ENCODE results near the gene HCFC1. TPM values are rescaled to one million over a fixed set of nuclear protein-coding genes. Genes with fewer than 3 reads are reported as not detected.
A peak's percentile ranks its signal among the peaks of the same experiment; 100 is the strongest.

HCFC1 gene
- polyA plus RNA-seq, 3 donors: 1.9 to 21.8 (median 3.8) TPM

GRCh38 chrX:153968754-153969124 lies 2.9 kb downstream of the HCFC1 start:
- Mint-ChIP-seq H3K9me3 (peaks cover 0 to 24% (median 8%) of the 10 kb centered on the region in 7 donors), H3K27me3 (ENCODE audit: low read depth in 3 of 3) (peaks cover 0 to 43% (median 0%) of the 10 kb centered on the region in 3 donors), H3K27ac (peak overlapping the region in 5 of 7 donors; percentile 77 to 100 (median 94)), H3K4me3 (peak overlapping the region; percentile 88 to 99), H3K4me1 (peaks cover 43% of the 10 kb centered on the region), H3K36me3 (peaks cover 12 to 31% of the 10 kb centered on the region in 2 donors)
- Histone ChIP-seq H4K20me1 (ENCODE audit: insufficient read depth, low read length) (peaks cover 70% of the 10 kb centered on the region), H3K9ac (ENCODE audit: insufficient read depth, low read length, poor library complexity, severe bottlenecking) (peak overlapping the region; percentile 38), H3K4me1 (ENCODE audit: control insufficient read depth in 1 of 2, insufficient read depth in 2 of 2, low read length in 2 of 2) (peaks cover 46 to 55% of the 10 kb centered on the region in 2 donors), H3K36me3 (replicated peaks in 1 of 2; ENCODE audit: control insufficient read depth in 1 of 2, insufficient read depth in 2 of 2, low read length in 2 of 2) (peaks cover 9 to 18% of the 10 kb centered on the region in 2 donors), H3K4me3 (replicated peaks in 1 of 3; ENCODE audit: low read depth in 2 of 3, low read length in 3 of 3) (peak overlapping the region; percentile 1 to 100 (median 99)), H2AFZ (ENCODE audit: insufficient read depth, low read depth, low read length, poor library complexity, severe bottlenecking) (no peak overlapping the region), H3K9me3 (replicated peaks in 1 of 2; ENCODE audit: control insufficient read depth in 1 of 2, insufficient read depth in 1 of 2, low read length in 2 of 2) (no peaks in the 10 kb centered on the region), H3K79me2 (ENCODE audit: insufficient read depth, low read length) (peaks cover 81% of the 10 kb centered on the region), H3K4me2 (replicated peaks; ENCODE audit: extremely low read depth, low read length, poor library complexity, severe bottlenecking) (peak overlapping the region; percentile 87), H3K27me3 (ENCODE audit: control insufficient read depth in 2 of 2, insufficient read depth in 2 of 2, low read length in 2 of 2) (no peaks in the 10 kb centered on the region), H3K27ac (ENCODE audit: low read depth in 1 of 2, low read length in 2 of 2) (peak overlapping the region; percentile 71 to 78)
- no peak for DNase-seq
- WGBS (ENCODE audit: insufficient coverage): no CpG with 5 or more reads among the region's 12 CpGs
- intact Hi-C loops (cut with micrococcal nuclease): no loop called here
- TF ChIP-seq CTCF (IDR thresholded peaks at IDR 0.05): no peak

- peaks cover 14 to 23% of the 10 kb centered on the region in 2 donors for H3K36me3 ChIP-seq (replicated peaks in 1 of 2; ENCODE audit: control insufficient read depth in 1 of 2, insufficient read depth in 2 of 2, low read length in 2 of 2)
- intact Hi-C loops (cut with micrococcal nuclease): no loop called here
- TF ChIP-seq CTCF (IDR thresholded peaks at IDR 0.05): no peak
- peak overlapping the region; percentile 87 for H3K4me2 ChIP-seq (replicated peaks; ENCODE audit: extremely low read depth, low read length, poor library complexity, severe bottlenecking)
- H3K9me3 ChIP-seq (replicated peaks in 1 of 2; ENCODE audit: control insufficient read depth in 1 of 2, insufficient read depth in 1 of 2, low read length in 2 of 2): no peaks in the 10 kb centered on the region
- Mint-ChIP-seq H3K9me3 (peaks cover 0 to 20% (median 8%) of the 10 kb centered on the region in 7 donors), H3K4me1 (peaks cover 38% of the 10 kb centered on the region), H3K4me3 (peak overlapping the region; percentile 85 to 99), H3K36me3 (peaks cover 12 to 35% of the 10 kb centered on the region in 2 donors), H3K27me3 (ENCODE audit: low read depth in 3 of 3) (peaks cover 0 to 41% (median 0%) of the 10 kb centered on the region in 3 donors), H3K27ac (peak overlapping the region; percentile 77 to 96 (median 90))
- peaks cover 81% of the 10 kb centered on the region for H3K79me2 ChIP-seq (ENCODE audit: insufficient read depth, low read length)
- H3K4me3 ChIP-seq (replicated peaks in 1 of 3; ENCODE audit: low read depth in 2 of 3, low read length in 3 of 3): peak overlapping the region in 1 of 3 experiments; percentile 100
- H2AFZ ChIP-seq (ENCODE audit: insufficient read depth, low read depth, low read length, poor library complexity, severe bottlenecking): no peak overlapping the region
- H4K20me1 ChIP-seq (ENCODE audit: insufficient read depth, low read length): peaks cover 70% of the 10 kb centered on the region
- H3K27ac ChIP-seq (ENCODE audit: low read depth in 1 of 2, low read length in 2 of 2): peak overlapping the region; percentile 71 to 78
- H3K27me3 ChIP-seq (ENCODE audit: control insufficient read depth in 2 of 2, insufficient read depth in 2 of 2, low read length in 2 of 2): no peaks in the 10 kb centered on the region
- peaks cover 41 to 50% of the 10 kb centered on the region in 2 donors for H3K4me1 ChIP-seq (ENCODE audit: control insufficient read depth in 1 of 2, insufficient read depth in 2 of 2, low read length in 2 of 2)
- H3K9ac ChIP-seq (ENCODE audit: insufficient read depth, low read length, poor library complexity, severe bottlenecking): peak overlapping the region; percentile 38
- no peak for DNase-seq
- 60% methylated on average over 1 of the region's 9 CpGs for WGBS (ENCODE audit: insufficient coverage)
Measured at GRCh38 chrX:153968255-153968654, 3.4 kb downstream of the HCFC1 start.

Measured in CD14-positive monocyte (primary cell).